ENCODE data around the gene NPDC1.

DNA sequence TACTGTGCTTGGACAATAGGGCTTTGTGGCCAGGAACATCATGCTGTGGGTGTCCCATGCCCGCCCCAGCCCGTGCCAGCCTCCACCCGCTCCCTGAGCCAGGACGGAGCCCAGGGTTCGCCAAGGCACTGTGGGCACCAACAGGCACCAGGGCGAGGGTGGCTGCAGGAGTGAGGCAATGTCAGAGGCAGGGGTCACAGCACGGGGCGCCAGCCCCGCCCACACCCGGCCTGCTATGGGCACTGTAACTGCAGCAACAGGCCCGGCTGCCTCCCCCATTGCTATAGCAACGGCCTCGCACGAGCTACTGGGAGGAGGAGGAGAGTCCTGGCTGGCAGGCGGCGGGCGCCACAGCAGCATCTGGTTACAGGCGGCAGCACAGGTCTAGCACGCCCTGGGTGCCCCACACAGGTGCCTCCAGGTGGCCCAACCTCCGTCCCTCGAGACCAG is 20.4 kb downstream of the NPDC1 start:
- TF ChIP-seq POLR2A (IDR thresholded peaks at IDR 0.05; ENCODE audit: low read depth, low read length) (no peak), POLR2AphosphoS5 (IDR thresholded peaks at IDR 0.05; ENCODE audit: low read depth, low read length) (no peak), TAF1 (IDR thresholded peaks at IDR 0.05; ENCODE audit: borderline replicate concordance, low read depth, low read length) (no peak)
